HEK293 (cell line): ENCODE measurements around the gene RHEB.

ENCODE experiments used
- CTCF ChIA-PET: fragments of 350-600 bp; formaldehyde crosslinking; extraction: SDS; loops from one replicate; lab custom pipeline; 2021; ENCODE audit warnings: antibody characterized with exemption; lab: Yijun Ruan, JAX
- POLR2A ChIA-PET: fragments of 300-600 bp; formaldehyde crosslinking; extraction: SDS; loops from one replicate; lab custom pipeline; 2020; ENCODE audit warnings: antibody characterized with exemption, inconsistent platforms; lab: Yijun Ruan, JAX
- H3K27ac ChIP-seq: fragments of 200-500 bp; sonication (Bioruptor generic); 2 replicates; pipeline ENCODE4 v1.5.1; 2014; ENCODE audit warnings: low read depth, low read length, control low read depth, inconsistent platforms; ENCODE audit errors: extremely low read depth
- H3K36me3 ChIP-seq, 2 experiments: fragments of 200-500 bp in 1 of 2; sonication (Bioruptor generic) in 1 of 2; 1 replicate in 1 of 2; 2 replicates in 1 of 2; pipeline ENCODE4 v1.5.1; 2014 to 2017; ENCODE audit warnings: inconsistent platforms in 2 of 2, low read length in 2 of 2; ENCODE audit not compliant: control insufficient read depth in 2 of 2, insufficient read depth in 1 of 2
- H3K4me1 ChIP-seq: fragments of 200-500 bp; sonication (Bioruptor generic); 2 replicates; pipeline ENCODE4 v1.5.1; 2014; ENCODE audit warnings: mild to moderate bottlenecking, low read length, inconsistent platforms; ENCODE audit not compliant: control insufficient read depth, insufficient read depth
- H3K4me3 ChIP-seq: 2 replicates; pipeline ENCODE4 v1.5.1; 2011; ENCODE audit warnings: low read depth, mild to moderate bottlenecking, control low read depth, low read length, moderate library complexity
- H3K9me3 ChIP-seq: fragments of 200-500 bp; sonication (Bioruptor generic); 2 replicates; pipeline ENCODE4 v1.5.1; 2014; ENCODE audit warnings: low read depth, low read length, inconsistent platforms; ENCODE audit not compliant: control insufficient read depth, insufficient read depth
- GLIS1 ChIP-seq: fragments of 450-650 bp; formaldehyde crosslinking; IDR thresholded peaks from 2 replicates; pipeline ENCODE4 v1.5.1; 2016; ENCODE audit warnings: missing biosample characterization, missing genetic modification characterization
- HOXC10 ChIP-seq: sonication (generic); formaldehyde crosslinking; IDR thresholded peaks from 2 replicates; pipeline ENCODE4 v1.8.1; 2023; ENCODE audit warnings: mild to moderate bottlenecking, missing genetic modification reagents
- KLF10 ChIP-seq: fragments of 450-650 bp; IDR thresholded peaks from 2 replicates; pipeline ENCODE4 v1.5.1; 2018; ENCODE audit warnings: missing biosample characterization, mild to moderate bottlenecking, missing genetic modification characterization
- SP3 ChIP-seq: fragments of 450-650 bp; formaldehyde crosslinking; IDR thresholded peaks from 2 replicates; pipeline ENCODE4 v1.5.1; 2016; ENCODE audit warnings: missing biosample characterization, missing genetic modification characterization
- YY1 ChIP-seq: fragments of 450-650 bp; formaldehyde crosslinking; IDR thresholded peaks from 2 replicates; pipeline ENCODE4 v1.5.1; 2018; ENCODE audit warnings: missing biosample characterization, missing genetic modification characterization
- ZBTB7A ChIP-seq: fragments of 450-650 bp; formaldehyde crosslinking; IDR thresholded peaks from 2 replicates; pipeline ENCODE4 v1.5.1; 2016; ENCODE audit warnings: low read depth, missing biosample characterization, missing genetic modification characterization
- ZEB2 ChIP-seq: fragments of 450-650 bp; formaldehyde crosslinking; IDR thresholded peaks from 2 replicates; pipeline ENCODE4 v1.5.1; 2016; ENCODE audit warnings: missing biosample characterization, missing genetic modification characterization
- ZFP69B ChIP-seq: fragments of 450-650 bp; formaldehyde crosslinking; IDR thresholded peaks from 2 replicates; pipeline ENCODE4 v1.5.1; 2016; ENCODE audit warnings: missing biosample characterization, missing genetic modification characterization
- ZNF121 ChIP-seq: fragments of 450-650 bp; formaldehyde crosslinking; IDR thresholded peaks from 2 replicates; pipeline ENCODE4 v1.5.1; 2016; ENCODE audit warnings: missing biosample characterization, missing genetic modification characterization
- ZNF626 ChIP-seq: fragments of 450-650 bp; sonication (Bioruptor Pico); formaldehyde crosslinking; IDR thresholded peaks from 2 replicates; pipeline ENCODE4 v1.5.1; 2018; ENCODE audit warnings: missing biosample characterization, missing genetic modification characterization, inconsistent platforms
- ZNF664 ChIP-seq: fragments of 450-650 bp; formaldehyde crosslinking; IDR thresholded peaks from 2 replicates; pipeline ENCODE4 v1.5.1; 2016; ENCODE audit warnings: missing biosample characterization, missing genetic modification characterization
- TF ChIP-seq, protein P1 (sequence below): fragments of 450-650 bp; formaldehyde crosslinking; IDR thresholded peaks from 2 replicates; pipeline ENCODE4 v1.5.1; 2017; ENCODE audit warnings: missing biosample characterization, missing genetic modification characterization
- TF ChIP-seq, protein P2 (sequence below): fragments of 450-650 bp; formaldehyde crosslinking; IDR thresholded peaks from 2 replicates; pipeline ENCODE4 v1.5.1; 2016; ENCODE audit warnings: missing biosample characterization, missing genetic modification characterization
- TF ChIP-seq, protein P3 (sequence below): fragments of 450-650 bp; formaldehyde crosslinking; IDR thresholded peaks from 2 replicates; pipeline ENCODE4 v1.5.1; 2016; ENCODE audit warnings: missing biosample characterization, missing genetic modification characterization
- TF ChIP-seq, protein P4 (sequence below): fragments of 450-650 bp; formaldehyde crosslinking; conservative IDR thresholded peaks from 2 replicates; pipeline ENCODE4 v1.5.1; 2016; ENCODE audit warnings: low read depth, missing biosample characterization, missing genetic modification characterization
- TF ChIP-seq, protein P5 (sequence below): fragments of 450-650 bp; IDR thresholded peaks from 2 replicates; pipeline ENCODE4 v1.5.1; 2018; ENCODE audit warnings: missing biosample characterization, mild to moderate bottlenecking, missing genetic modification characterization
- TF ChIP-seq, protein P6 (sequence below): fragments of 450-650 bp; formaldehyde crosslinking; IDR thresholded peaks from 2 replicates; pipeline ENCODE4; 2016; ENCODE audit warnings: missing biosample characterization, missing genetic modification characterization
- TF ChIP-seq, protein P7 (sequence below): fragments of 450-650 bp; formaldehyde crosslinking; optimal IDR thresholded peaks from 2 replicates; pipeline ENCODE3; 2016; ENCODE audit warnings: missing biosample characterization, mild to moderate bottlenecking, missing genetic modification characterization

Gene RHEB

DNA sequence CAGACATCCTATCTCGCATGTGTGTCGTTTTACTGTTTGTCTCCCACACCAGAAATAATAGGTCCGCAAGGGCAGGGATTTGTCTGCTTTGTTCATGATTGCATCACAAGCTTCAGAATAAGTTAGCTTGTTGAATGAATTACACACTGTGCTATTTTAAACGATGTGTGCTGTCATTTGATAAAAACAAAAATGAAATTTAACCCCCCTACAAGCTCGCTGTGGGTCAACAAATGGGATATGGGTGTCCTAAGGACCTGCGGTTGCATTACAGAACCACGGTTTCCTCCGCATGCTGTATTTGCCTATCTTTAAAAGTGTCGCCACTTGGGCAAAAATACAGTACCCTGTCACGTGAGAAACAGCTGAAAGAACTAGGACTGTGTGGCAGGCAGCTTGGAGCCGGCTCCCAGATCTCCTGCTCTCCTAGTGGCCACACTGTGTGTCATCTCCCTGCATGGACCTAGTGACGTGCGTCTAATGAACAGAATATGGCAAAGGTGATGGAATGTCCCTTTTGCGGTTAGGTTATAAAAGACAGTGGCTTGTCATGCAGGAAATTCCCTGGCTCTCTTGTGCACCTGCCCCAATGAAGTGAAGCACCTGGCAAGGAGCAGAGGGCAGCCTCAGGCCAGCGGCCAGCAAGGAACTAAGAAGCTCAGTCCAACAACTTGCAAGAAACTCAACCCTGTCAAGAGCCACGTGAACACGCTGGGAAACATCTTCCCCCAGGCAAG, 46.9 kb downstream of the RHEB start:
- TF ChIP-seq, protein P1, sequence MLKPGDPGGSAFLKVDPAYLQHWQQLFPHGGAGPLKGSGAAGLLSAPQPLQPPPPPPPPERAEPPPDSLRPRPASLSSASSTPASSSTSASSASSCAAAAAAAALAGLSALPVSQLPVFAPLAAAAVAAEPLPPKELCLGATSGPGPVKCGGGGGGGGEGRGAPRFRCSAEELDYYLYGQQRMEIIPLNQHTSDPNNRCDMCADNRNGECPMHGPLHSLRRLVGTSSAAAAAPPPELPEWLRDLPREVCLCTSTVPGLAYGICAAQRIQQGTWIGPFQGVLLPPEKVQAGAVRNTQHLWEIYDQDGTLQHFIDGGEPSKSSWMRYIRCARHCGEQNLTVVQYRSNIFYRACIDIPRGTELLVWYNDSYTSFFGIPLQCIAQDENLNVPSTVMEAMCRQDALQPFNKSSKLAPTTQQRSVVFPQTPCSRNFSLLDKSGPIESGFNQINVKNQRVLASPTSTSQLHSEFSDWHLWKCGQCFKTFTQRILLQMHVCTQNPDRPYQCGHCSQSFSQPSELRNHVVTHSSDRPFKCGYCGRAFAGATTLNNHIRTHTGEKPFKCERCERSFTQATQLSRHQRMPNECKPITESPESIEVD: 0 out of 2 replicates have a peak, but pooled peaks have one; percentile 7
- no peak for TF ChIP-seq SP3 (tag by site-specific recombination)
- Histone ChIP-seq H3K9me3 (no peaks in the 10 kb centered on the region), H3K36me3 (peaks cover 9 to 73% of the 10 kb centered on the region in 2 experiments; a peak in 2 of 3 replicates), H3K27ac (no peak overlapping the region), H3K4me3 (no peak overlapping the region), H3K4me1 (no peaks in the 10 kb centered on the region)
- ChIA-PET POLR2A (no interaction called here), CTCF (no interaction called here)

DNA sequence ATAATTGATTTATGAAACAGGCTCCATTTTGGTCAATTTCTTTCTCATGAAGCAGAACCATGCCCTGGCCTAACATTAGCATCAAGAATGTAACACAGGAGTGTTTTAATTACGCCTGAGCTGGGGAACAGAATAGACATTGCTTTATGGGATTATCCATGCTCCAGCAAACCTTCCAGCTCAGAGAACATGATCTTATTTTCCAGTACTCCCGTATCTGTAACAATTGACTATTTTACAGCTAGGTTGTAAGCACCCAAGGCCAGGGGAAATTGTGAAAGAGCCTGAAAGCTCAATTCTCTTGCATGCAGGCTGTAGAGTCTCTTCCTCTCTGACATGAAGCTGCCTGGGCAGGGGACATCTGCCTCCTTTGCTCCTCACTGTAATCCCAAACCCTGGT, 49.0 kb downstream of the RHEB start:
- no peak overlapping the region for H3K27ac ChIP-seq
- no peak for TF ChIP-seq ZFP69B
- TF ChIP-seq, protein P2, sequence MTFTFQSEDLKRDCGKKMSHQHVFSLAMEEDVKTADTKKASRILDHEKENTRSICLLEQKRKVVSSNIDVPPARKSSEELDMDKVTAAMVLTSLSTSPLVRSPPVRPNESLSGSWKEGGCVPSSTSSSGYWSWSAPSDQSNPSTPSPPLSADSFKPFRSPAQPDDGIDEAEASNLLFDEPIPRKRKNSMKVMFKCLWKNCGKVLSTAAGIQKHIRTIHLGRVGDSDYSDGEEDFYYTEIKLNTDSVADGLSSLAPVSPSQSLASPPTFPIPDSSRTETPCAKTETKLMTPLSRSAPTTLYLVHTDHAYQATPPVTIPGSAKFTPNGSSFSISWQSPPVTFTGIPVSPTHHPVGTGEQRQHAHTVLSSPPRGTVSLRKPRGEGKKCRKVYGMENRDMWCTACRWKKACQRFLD: no peak
- no peak for TF ChIP-seq KLF10 (tag by site-specific recombination)
- no peak for TF ChIP-seq YY1
- TF ChIP-seq, protein P3, sequence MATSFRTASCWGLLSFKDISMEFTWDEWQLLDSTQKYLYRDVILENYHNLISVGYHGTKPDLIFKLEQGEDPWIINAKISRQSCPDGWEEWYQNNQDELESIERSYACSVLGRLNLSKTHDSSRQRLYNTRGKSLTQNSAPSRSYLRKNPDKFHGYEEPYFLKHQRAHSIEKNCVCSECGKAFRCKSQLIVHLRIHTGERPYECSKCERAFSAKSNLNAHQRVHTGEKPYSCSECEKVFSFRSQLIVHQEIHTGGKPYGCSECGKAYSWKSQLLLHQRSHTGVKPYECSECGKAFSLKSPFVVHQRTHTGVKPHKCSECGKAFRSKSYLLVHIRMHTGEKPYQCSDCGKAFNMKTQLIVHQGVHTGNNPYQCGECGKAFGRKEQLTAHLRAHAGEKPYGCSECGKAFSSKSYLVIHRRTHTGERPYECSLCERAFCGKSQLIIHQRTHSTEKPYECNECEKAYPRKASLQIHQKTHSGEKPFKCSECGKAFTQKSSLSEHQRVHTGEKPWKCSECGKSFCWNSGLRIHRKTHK (tag by site-specific recombination): no peak
- TF ChIP-seq, protein P4, sequence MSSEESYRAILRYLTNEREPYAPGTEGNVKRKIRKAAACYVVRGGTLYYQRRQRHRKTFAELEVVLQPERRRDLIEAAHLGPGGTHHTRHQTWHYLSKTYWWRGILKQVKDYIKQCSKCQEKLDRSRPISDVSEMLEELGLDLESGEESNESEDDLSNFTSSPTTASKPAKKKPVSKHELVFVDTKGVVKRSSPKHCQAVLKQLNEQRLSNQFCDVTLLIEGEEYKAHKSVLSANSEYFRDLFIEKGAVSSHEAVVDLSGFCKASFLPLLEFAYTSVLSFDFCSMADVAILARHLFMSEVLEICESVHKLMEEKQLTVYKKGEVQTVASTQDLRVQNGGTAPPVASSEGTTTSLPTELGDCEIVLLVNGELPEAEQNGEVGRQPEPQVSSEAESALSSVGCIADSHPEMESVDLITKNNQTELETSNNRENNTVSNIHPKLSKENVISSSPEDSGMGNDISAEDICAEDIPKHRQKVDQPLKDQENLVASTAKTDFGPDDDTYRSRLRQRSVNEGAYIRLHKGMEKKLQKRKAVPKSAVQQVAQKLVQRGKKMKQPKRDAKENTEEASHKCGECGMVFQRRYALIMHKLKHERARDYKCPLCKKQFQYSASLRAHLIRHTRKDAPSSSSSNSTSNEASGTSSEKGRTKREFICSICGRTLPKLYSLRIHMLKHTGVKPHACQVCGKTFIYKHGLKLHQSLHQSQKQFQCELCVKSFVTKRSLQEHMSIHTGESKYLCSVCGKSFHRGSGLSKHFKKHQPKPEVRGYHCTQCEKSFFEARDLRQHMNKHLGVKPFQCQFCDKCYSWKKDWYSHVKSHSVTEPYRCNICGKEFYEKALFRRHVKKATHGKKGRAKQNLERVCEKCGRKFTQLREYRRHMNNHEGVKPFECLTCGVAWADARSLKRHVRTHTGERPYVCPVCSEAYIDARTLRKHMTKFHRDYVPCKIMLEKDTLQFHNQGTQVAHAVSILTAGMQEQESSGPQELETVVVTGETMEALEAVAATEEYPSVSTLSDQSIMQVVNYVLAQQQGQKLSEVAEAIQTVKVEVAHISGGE (tag by site-specific recombination): no peak
- TF ChIP-seq, protein P5, sequence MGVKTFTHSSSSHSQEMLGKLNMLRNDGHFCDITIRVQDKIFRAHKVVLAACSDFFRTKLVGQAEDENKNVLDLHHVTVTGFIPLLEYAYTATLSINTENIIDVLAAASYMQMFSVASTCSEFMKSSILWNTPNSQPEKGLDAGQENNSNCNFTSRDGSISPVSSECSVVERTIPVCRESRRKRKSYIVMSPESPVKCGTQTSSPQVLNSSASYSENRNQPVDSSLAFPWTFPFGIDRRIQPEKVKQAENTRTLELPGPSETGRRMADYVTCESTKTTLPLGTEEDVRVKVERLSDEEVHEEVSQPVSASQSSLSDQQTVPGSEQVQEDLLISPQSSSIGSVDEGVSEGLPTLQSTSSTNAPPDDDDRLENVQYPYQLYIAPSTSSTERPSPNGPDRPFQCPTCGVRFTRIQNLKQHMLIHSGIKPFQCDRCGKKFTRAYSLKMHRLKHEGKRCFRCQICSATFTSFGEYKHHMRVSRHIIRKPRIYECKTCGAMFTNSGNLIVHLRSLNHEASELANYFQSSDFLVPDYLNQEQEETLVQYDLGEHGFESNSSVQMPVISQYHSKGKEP (tag by site-specific recombination): no peak
- TF ChIP-seq ZEB2 (tag by site-specific recombination): no peak
- no peak for TF ChIP-seq ZBTB7A
- no peak for TF ChIP-seq ZNF121 (tag by site-specific recombination)
- TF ChIP-seq, protein P6, sequence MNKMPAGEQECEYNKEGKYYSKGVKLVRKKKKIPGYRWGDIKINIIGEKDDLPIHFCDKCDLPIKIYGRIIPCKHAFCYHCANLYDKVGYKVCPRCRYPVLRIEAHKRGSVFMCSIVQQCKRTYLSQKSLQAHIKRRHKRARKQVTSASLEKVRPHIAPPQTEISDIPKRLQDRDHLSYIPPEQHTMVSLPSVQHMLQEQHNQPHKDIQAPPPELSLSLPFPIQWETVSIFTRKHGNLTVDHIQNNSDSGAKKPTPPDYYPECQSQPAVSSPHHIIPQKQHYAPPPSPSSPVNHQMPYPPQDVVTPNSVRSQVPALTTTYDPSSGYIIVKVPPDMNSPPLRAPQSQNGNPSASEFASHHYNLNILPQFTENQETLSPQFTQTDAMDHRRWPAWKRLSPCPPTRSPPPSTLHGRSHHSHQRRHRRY (tag by site-specific recombination): no peak
- TF ChIP-seq GLIS1: no peak
- no peak for TF ChIP-seq ZNF664
- TF ChIP-seq HOXC10: no peak
- TF ChIP-seq, protein P7, sequence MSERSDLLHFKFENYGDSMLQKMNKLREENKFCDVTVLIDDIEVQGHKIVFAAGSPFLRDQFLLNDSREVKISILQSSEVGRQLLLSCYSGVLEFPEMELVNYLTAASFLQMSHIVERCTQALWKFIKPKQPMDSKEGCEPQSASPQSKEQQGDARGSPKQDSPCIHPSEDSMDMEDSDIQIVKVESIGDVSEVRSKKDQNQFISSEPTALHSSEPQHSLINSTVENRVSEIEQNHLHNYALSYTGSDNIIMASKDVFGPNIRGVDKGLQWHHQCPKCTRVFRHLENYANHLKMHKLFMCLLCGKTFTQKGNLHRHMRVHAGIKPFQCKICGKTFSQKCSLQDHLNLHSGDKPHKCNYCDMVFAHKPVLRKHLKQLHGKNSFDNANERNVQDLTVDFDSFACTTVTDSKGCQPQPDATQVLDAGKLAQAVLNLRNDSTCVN (tag by site-specific recombination): no peak
- no peak for TF ChIP-seq ZNF626
- H3K9me3 ChIP-seq: no peaks in the 10 kb centered on the region
- ChIA-PET CTCF (interaction anchor here (0.7 to 1.7 kb wide), 3 partner anchors 10 to 110 kb away, joined by 3 to 8 read pairs (median 3); partner anchors contain the start of gene WDR86), POLR2A (no interaction called here)
- peaks cover 9 to 73% of the 10 kb centered on the region in 2 experiments; a peak in 2 of 3 replicates for H3K36me3 ChIP-seq
- no peaks in the 10 kb centered on the region for H3K4me1 ChIP-seq
- H3K4me3 ChIP-seq: no peak overlapping the region
